ENCODE measurements around the gene HOXD10.
A peak's percentile ranks its signal among the peaks of the same experiment; 100 is the strongest.

HOXD10 gene

DNA sequence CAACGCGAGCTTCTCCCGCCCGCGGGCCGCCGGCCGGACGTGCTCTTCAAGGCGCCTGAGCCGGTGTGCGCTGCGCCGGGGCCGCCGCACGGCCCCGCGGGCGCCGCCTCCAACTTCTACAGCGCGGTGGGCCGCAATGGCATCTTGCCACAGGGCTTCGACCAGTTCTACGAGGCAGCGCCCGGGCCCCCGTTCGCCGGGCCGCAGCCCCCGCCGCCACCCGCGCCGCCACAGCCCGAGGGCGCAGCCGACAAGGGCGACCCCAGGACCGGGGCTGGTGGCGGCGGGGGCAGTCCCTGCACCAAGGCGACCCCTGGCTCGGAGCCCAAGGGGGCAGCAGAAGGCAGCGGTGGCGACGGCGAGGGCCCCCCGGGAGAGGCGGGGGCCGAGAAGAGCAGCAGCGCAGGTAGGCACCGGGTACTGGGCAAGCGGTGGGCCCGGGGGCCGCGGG lies 8.8 kb upstream of the HOXD10 start:
- no peak for DNase-seq

DNA sequence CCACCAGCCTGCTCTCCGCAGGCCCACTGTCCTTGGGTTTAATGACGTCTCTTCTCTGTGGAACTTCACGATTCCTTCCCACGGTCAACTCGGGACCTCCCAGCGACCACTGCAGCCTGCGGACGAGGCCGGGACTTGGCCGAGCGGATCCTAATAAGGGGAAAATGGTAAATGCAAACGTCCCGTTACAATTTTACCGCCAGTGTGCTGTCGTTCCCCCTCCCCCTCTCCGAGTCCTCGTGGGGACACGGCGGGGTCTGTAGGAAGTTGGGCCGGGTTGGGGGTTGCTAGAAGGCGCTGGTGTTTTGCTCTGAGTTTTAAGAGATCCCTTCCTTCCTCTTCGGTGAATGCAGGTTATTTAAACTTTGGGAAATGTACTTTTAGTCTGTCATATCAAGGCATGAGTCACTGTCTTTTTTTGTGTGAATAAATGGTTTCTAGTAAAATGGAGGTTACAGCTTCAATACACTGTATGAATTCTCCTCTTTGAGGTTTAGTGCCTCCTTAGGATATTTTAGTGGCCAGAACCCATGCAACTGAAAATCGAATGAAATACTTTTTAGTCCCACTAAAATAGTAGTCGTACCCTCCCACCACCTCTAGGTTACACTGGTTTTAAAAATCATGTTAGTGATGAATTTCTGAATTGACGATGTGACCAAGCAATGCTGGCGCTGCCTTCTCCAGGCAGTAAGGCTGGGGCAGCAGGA lies 7.2 kb upstream of the HOXD10 start:
- DNase-seq, result no peak

DNA sequence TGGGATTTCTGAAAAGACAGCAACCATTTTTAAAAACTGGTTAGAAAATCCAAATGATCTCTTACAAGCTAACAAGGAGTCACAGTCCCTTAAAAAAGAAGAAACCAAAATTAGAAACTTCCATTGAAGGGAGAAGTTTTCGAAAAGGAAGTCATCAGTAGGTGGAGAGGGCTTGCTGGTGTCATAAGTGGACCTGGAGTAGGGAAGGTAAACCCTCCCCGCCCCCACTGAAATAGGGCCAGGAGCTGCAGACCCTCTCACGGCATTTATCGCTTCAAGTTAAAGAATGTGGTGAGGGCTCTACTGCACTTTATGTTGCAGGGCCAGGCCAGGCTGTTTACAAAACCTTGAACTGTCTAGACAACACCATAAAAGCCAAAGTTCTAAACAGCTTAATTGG lies 6.6 kb upstream of the HOXD10 start:
- DNase-seq, result no peak

DNA sequence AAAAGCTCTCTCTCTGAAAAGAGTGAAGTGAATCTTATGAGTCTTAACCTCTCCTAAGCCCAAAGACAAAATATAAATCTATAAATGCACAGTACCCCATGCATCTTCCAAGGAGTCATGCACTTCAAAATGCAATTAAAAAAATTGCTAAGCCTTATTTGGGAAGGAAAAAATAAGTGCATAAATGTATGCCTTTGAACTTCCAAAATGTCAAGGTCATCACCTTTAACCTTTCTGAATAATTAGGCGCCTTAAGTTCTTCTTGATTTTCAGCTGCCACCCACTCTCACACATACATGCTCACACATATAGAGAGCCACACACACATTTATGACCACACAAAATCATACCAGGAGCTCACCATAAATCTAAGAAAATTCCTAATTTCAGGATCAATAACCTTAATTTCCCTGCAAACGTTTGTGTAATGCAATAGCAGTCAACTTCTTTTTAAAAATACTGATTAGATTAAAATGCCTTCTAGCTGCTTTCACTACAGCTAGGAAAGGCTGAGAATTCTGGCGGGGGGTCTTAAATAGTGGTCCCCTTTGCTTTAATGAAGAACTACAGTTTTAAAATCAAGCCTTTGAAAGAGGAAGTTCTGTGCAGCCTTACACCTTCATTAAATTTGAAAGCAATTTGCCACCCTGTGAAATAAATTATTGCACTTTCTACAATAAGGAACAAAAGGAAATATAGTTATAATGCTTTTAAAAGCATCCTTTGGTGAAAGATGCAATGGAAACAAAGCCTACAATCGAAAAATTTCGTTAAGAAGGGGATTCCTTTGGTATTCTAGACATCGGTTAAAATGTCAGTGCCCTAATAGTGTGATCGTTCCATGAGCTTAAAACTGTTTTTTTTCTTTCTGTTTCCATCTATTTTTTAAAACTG lies 5.9 kb upstream of the HOXD10 start:
- no peak for DNase-seq

DNA sequence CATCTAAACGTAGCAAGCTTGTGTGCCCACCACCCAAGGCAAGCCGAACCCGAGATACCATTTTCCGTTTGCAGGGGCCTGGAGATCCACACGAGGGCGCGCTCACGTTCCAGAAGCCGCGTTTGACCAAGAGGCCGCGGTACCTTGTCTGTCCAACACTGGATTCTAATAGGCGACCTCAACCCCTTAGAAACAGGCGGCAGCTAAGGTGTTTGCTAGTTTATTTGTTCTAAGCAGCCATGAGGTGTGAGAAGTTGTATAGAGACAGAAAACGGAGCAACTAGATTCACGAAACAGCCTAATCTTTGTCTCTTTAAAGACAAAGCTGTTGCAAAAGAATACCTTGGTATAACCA lies 5.3 kb upstream of the HOXD10 start:
- peak; percentile 86 for DNase-seq

DNA sequence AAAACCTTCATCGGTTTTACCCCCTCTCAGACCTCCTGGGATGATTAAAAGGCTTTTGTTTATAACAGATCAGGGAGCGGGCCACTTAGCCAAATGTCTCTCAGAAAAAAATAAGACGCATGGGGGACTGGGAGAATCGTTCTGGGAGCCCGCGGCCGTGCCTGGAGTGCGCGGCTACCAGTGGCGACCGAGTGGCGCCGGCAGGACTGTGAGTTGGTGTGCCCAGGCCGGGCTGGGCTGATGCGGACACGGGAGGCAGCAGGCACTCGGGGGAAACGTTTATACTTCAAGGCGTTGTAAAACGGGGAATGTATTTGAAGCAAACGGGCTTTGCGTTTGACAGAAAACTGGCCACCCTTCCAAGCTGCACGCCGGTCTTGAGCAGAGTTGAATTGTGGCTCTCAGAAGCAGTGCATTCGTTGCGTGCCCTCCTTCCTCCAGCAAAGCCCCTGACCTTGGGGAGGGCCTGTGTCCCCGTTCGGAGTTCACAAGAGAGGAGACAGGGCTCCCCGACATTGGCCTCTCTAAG lies 4.7 kb upstream of the HOXD10 start:
- DNase-seq, result no peak

DNA sequence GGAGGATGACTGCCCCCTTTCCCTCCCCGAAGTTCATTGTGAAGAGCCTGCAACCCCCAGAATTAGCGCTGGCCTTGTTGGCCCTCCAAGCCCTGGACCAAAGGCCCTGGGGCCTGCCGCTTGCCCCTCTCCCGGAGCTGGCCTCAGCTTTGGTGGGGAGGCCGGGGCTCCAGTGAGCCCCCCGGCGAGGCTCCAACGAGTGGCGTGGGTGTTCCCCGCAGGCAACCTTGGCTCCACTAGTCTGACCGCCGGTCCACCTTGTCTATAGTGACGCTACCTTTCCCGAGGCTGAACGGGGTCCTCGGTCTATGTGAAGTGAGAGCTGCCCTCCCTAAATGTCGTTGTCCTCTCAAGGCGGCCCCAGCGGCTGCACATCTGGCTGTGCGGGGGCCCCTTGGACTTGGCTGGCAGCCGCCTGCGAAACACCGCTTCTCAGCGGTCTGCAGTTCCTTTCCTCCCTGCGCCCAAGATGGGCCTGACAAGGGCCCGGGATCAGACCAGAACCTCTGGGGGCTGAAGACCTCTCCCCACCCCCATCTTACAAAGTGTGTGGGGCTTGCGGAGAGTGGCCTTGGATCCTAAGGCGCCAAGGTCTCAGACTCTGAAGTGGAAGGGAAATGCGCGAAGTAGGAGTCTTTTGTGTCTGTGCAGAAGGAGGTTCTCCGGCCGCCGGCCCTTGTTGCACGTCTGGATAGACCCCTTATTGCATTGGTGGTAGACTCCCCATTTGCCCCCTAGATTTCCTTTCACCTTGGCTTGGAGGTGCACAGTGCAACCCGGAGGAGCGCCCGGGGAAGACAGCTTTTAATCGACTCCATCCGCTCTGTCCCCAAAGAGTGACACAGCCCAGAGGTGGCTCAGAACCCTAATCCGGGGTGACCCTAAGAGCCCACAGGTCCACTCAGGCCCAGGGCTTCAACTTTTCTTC lies 3.9 kb upstream of the HOXD10 start:
- DNase-seq, result no peak

DNA sequence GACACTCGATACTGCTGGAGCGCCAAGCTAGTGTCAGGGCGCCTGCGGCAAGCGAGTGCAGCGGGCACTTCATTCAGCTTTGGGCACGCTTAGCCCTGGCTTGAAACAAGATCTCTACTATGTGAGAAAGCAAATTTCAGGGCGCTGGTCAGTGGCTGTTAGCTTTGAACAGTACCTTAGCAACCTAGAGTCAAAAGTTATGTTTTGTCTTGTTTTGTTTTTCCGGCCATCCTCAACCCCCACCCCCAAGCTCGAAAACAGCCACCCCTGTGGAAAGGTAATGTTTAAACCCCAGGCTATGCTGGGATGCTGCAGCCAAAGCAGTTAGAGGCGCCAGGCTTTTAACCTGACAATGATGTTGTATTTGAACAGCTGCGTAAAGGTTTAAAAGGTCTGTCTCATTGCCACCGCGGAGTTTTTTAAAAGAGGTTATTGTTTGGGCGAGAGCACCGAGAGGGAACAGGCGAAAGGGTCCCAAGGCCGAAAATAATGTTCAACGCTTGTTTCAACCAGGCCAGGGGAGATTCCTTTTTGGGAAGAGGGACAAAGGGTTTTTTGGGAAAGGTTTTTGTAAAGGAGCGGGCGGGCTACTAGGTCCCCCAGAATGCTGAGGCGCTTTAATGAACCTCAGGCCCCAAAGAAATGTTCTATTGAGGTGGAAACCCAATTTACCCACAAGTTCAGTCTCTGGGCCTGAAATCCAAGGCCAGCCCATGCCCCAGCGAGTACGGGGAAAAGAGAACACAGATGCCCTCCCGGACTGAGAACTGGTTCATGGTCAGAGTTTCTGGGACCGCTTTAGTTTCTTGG lies 2.3 kb upstream of the HOXD10 start:
- DNase-seq, result peak; percentile 90

DNA sequence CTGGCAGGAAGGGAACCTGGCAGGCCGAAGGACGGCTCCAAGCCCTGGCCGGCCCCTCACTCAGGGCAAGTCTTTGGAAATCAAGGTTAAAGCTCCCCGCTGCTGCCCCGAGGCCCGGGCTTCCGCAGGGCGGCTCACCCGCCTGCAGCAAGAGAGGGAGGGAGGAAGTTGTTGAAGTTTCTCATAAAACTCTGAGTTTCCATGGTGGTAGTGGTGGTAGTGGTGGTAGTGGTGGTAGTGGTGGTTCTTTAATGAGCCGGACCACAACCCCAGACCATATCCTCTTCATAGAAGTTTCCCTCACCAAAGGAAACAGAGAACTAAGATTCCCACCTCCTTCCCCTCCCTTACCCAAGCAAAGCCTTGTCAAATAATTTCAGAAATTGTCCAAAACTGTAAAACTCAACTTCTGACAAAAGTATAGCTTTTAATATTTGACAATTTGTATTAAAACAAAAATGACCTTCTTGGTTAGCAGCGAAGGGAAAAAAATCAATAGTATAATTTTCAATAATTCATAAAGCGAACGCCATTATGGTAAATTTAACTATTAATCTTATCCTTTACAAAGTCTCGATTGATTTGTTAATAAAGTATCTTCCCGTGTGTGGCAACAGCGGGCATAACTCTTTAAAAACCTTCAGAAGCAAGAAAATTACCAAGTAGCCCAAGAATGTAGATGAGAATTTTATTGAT lies 1.5 kb upstream of the HOXD10 start:
- no peak for DNase-seq

DNA sequence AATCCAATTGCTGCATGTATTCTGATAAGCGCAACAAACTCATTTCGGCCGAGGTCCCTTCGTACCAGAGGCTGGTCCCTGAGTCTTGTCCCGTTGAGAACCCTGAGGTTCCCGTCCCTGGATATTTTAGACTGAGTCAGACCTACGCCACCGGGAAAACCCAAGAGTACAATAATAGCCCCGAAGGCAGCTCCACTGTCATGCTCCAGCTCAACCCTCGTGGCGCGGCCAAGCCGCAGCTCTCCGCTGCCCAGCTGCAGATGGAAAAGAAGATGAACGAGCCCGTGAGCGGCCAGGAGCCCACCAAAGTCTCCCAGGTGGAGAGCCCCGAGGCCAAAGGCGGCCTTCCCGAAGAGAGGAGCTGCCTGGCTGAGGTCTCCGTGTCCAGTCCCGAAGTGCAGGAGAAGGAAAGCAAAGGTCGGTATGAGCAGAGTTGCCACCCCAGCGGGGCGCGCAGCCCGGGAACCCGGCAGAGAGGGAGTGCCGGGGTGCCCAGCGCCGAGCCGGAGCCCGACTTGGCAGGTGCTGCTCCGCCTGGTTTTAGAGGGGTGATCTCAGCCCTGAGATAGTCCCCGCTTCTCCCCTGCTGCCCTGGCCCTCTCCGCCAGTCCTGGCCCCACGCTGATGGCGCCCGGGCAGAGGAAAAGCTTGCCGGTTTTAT lies 714 bp downstream of the HOXD10 start:
- DNase-seq, result no peak

DNA sequence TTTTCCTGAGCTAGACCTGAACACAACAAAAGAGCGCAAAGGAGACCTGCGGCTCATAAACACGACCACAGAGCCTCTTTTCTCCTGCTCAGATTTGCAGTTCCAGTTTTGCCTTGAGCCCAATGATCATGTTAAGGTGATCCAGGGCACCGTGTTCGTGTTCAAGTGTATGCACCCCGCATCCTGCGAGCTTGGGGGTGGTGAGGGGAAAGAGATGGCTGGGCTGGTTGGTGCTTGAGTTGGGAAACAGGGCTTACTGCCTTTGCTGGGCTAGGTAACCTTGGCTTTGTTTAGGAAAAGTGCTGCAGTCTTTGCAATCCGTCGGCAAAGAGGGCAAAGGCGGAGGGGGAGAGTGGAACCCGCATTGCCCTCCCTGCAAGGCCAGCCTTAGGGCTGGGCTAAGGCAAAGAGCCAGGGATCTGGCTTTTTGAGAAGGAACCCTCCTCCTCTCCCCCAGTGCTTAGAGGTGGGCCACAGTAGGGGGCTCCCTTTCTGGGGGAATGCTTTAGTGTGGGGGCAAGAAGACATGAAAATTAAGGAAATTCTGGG lies 1.3 kb downstream of the HOXD10 start:
- DNase-seq, result no peak

DNA sequence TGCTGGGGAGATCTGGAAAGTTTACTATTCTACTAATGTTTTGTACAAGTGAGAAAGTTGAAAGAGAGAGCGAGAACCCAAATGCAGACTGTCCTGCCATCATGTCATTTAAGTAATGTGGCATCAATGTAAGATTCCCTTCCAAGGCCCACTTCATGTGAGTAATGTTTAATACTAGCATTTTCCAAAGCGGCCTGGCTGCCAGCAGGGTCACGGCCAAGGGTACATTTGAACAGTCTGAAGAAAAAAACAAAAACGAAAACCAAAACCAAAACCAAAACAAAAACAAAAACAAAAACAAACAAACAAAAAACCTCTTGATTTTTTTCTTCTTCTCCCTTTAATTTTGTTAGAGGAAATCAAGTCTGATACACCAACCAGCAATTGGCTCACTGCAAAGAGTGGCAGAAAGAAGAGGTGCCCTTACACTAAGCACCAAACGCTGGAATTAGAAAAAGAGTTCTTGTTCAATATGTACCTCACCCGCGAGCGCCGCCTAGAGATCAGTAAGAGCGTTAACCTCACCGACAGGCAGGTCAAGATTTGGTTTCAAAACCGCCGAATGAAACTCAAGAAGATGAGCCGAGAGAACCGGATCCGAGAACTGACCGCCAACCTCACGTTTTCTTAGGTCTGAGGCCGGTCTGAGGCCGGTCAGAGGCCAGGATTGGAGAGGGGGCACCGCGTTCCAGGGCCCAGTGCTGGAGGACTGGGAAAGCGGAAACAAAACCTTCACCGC lies 2.2 kb downstream of the HOXD10 start:
- peak; percentile 65 for DNase-seq

DNA sequence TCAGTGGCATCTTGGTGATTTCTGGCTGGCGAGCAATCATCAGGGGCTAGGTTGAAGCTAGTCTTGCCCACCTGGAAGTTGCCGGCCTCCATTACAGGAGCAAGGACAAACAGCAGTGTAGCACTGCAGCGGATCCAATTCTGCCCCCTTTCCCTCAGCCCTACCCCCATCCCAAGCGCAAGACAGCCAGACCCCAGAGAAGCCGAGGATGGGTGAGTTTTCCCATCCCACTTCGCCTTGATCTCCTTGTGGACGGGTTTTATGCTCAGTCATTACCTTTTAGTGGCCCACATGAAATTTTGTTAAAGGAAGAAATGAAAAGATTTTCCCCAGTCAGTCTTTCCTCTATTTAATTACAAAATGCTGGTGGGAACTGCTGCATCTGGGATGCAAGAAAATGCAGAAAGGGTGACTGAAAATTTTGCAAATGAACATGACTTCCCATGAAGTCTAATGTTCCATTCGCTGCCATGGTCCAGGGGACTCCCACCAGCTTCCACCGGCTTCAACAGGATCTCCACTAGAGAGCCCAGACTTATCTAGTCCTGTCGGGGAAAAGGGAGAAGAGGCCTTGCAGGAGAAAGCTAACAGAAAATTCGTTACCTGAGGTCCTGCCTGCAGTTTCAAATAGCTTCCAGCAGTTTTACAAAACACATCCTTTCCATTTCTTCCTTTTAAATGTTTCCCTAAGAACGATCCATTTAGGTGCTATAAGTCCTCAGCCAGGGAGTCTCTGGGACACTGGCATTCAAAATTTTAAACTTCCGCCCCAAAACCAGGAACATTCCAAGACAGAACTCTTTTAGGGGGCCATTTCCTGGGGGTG lies 4.0 kb downstream of the HOXD10 start:
- no peak for DNase-seq

DNA sequence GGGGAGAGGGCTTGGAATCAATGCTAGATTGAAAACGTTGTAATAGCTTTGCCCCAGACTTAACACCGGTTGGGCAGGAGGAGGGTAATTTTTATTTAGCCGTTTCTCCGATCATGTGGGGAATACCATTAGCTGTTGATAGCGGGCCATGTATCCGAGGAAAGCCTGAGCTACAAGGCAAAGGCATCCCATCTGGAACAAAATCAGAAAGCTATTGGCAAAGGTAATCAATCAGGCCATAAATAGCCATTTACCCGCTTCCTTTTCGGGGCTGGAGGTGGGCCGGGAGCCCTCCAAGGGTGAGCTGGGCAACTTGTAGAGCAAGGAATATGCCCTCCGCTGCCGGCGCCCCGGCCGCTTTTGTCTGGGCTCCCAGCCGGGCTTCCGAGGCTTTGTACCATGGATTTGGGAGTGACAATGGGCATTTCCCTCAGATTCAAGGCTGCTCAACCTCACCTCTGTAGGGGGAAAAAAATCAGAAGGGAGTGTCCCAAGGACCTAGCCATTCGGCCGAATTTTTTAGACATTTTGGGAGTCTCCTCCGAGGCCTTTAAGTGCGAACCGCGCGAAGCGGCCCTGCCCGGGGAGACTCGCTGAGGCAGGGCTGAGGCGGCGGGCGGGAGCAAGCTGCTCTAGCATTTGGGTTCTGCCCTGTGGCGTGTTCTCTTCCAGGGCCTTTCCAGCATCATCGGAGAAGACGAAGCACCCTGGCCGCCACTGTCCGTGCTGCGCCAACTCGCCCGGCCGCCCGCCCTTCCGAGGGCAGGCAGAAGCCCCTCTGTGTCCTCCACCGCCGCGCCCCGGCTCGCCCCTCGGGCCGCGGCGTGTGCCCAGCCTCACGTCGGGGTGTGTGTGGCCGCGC lies 4.8 kb downstream of the HOXD10 start:
- DNase-seq, result no peak

DNA sequence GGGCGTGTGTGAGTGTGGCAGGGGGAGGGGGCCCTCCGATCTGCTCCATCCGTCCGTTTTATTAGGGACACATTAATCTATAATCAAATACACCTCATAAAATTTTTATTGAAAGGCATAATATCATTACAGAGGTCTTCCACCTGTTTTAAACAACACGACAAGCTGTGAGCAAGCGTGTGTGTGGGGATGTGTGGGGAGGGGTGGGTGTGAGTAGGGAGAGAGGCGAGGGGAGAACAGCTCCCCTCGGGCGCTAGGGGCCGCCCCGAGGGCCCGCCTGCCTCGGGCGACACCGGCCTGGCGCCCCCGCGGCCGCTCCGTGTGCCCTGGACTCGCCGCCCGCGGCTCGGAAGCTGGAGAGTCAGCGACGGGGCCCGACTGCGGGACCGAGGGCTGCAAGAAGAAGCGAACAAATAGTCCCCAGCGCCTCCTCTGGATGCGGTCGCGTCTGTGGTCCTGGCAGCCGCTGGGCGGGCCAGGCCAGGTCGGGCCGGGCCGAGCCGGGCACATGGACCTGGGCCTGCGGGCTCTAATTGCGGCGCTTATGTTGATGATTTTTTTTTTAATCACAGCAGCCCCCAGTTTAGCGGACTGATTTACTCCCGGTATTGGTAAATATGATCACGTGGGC lies 5.6 kb downstream of the HOXD10 start:
- no peak for DNase-seq

DNA sequence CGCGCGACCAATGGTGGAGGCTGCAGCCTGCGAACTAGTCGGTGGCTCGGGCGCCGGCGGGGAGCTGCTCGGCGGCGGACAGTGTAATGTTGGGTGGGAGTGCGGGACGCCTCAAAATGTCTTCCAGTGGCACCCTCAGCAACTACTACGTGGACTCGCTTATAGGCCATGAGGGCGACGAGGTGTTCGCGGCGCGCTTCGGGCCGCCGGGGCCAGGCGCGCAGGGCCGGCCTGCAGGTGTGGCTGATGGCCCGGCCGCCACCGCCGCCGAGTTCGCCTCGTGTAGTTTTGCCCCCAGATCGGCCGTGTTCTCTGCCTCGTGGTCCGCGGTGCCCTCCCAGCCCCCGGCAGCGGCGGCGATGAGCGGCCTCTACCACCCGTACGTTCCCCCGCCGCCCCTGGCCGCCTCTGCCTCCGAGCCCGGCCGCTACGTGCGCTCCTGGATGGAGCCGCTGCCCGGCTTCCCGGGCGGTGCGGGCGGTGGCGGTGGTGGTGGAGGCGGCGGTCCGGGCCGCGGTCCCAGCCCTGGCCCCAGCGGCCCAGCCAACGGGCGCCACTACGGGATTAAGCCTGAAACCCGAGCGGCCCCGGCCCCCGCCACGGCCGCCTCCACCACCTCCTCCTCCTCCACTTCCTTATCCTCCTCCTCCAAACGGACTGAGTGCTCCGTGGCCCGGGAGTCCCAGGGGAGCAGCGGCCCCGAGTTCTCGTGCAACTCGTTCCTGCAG lies 6.3 kb downstream of the HOXD10 start, which contains the start of gene HOXD9:
TSS of gene HOXD9 (plus strand) at position 37 of the 728 bp plus-strand sequence. CDS start at position 87, 50 bp downstream.
- no peak for DNase-seq

Measured in NCI-H510A treated with DMSO at 0.1 percent for 48 hours (cell line).